Measurements from ENCODE around the gene CHIT1. TPM values are rescaled to one million over a fixed set of nuclear protein-coding genes. Genes with fewer than 3 reads are reported as not detected.

The CHIT1 gene
- total and polyA plus RNA-seq, 8 donors: 0.05 to 0.18 TPM; not detected in 6

DNA sequence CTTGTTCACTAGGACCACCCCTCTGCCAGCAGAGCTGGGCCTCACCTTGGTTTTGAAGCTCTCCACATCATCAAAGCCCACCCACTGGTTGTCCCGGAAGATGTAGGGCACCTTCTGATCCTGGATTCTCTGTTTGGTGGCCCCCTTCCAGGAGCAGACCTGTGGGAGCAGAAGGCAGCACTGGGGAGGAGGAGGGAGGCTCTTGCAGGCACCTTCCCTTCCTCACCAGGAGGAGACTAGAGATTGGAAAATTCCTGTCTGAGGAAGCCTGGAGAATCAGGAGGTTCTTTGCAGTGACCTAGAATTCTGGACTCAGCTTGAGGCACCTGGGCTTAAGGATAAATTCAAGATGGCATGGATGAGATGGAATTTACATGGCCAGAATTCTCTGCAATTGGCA is 10.3 kb downstream of the CHIT1 start:
- H3K4me1 ChIP-seq: peaks cover 0 to 11% (median 4%) of the 10 kb centered on the region in 4 donors
- peaks cover 0 to 23% (median 7%) of the 10 kb centered on the region in 3 donors for H3K27me3 ChIP-seq
- H3K36me3 ChIP-seq: no peaks in the 10 kb centered on the region
- DNase-seq: no peak
- WGBS, 5 donors: 67 to 89% (median 80%) methylated on average over 1 of the region's 1 CpG
- no peak overlapping the region for H3K27ac ChIP-seq
- no peaks in the 10 kb centered on the region for H3K9me3 ChIP-seq
- TF ChIP-seq EP300 (IDR thresholded peaks at IDR 0.05): no peak
- no peak for TF ChIP-seq POLR2AphosphoS5 (IDR thresholded peaks at IDR 0.05)
- TF ChIP-seq, protein P1, sequence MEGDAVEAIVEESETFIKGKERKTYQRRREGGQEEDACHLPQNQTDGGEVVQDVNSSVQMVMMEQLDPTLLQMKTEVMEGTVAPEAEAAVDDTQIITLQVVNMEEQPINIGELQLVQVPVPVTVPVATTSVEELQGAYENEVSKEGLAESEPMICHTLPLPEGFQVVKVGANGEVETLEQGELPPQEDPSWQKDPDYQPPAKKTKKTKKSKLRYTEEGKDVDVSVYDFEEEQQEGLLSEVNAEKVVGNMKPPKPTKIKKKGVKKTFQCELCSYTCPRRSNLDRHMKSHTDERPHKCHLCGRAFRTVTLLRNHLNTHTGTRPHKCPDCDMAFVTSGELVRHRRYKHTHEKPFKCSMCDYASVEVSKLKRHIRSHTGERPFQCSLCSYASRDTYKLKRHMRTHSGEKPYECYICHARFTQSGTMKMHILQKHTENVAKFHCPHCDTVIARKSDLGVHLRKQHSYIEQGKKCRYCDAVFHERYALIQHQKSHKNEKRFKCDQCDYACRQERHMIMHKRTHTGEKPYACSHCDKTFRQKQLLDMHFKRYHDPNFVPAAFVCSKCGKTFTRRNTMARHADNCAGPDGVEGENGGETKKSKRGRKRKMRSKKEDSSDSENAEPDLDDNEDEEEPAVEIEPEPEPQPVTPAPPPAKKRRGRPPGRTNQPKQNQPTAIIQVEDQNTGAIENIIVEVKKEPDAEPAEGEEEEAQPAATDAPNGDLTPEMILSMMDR (IDR thresholded peaks at IDR 0.05): no peak
- no peak for TF ChIP-seq POLR2A (IDR thresholded peaks at IDR 0.05)
- intact Hi-C loops (cut with DNase I; ENCODE audit: low total_unique reads): loop anchor here (2.0 to 5.0 kb wide), 2 partner anchors 102 to 178 kb away; no protein-coding TSS in a partner anchor
- H3K4me3 ChIP-seq: no peak overlapping the region

DNA sequence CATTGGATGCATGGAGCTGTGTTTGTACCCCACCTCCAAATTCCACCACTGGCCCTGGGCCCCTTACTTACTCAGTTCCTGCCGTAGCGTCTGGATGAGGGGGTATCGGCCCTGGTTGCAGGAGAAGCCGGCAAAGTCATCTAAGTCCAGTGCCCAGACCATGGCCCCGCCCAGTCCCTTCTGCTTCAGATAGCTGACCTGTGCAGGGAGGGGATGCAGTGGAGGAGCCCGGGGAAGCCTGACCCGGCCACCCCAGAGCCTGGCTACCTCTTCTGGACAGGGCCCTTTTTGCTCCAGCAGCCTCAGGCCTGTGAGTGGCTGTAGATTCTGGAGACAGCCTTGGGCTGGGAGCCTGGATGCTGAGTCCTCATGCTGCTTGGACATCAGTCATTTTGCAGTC is 11.8 kb downstream of the CHIT1 start:
- TF ChIP-seq EP300 (IDR thresholded peaks at IDR 0.05) (no peak), POLR2A (IDR thresholded peaks at IDR 0.05) (no peak), POLR2AphosphoS5 (IDR thresholded peaks at IDR 0.05) (no peak)
- TF ChIP-seq, protein P1 (IDR thresholded peaks at IDR 0.05): no peak
- Histone ChIP-seq H3K36me3 (no peaks in the 10 kb centered on the region), H3K27me3 (peaks cover 0 to 22% (median 7%) of the 10 kb centered on the region in 3 donors), H3K4me3 (no peak overlapping the region), H3K4me1 (peaks cover 0 to 11% (median 4%) of the 10 kb centered on the region in 4 donors), H3K27ac (no peak overlapping the region), H3K9me3 (no peaks in the 10 kb centered on the region)
- intact Hi-C loops (cut with DNase I; ENCODE audit: low total_unique reads): loop anchor here (2.0 to 5.0 kb wide), 2 partner anchors 100 to 177 kb away; no protein-coding TSS in a partner anchor
- WGBS, 5 donors: 57 to 78% (median 73%) methylated on average over 3 to 7 of the region's 7 CpGs
- DNase-seq: no peak

DNA sequence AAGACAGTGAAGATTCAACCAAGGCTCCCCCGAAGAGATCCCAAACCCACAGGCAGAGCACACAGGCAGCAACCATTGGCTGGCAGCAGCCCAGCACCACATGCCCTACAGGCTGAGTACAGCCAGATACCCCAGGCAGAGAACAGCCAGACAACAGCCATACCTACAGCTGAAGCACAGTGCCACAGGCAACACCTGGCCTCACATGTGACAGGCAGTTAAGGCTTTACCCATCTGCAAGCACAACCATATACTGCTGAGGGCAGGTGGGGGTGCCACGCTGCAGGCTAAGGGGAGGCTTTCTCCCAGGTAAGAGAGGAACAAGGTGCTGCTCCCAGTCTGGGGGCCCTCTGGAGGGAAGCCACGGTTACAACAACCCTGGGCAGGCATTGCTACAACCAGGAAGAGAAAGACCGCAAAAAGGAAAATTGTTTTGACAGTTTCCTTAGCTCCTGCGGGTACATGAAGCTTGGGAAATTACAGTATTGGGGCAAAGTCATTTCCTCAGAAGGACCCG is 12.3 kb downstream of the CHIT1 start:
- intact Hi-C loops (cut with DNase I; ENCODE audit: low total_unique reads): loop anchor here (5.0 kb wide), 1 partner anchor 100 kb away; no protein-coding TSS in a partner anchor
- no peaks in the 10 kb centered on the region for H3K9me3 ChIP-seq
- peak in 1 of 2 donors; percentile 58 for DNase-seq
- peaks cover 0 to 11% (median 4%) of the 10 kb centered on the region in 4 donors for H3K4me1 ChIP-seq
- 31 to 45% (median 42%) methylated on average over 5 to 6 of the region's 6 CpGs for WGBS, 5 donors
- no peak for TF ChIP-seq POLR2AphosphoS5 (IDR thresholded peaks at IDR 0.05)
- TF ChIP-seq EP300 (IDR thresholded peaks at IDR 0.05): no peak
- no peak for TF ChIP-seq POLR2A (IDR thresholded peaks at IDR 0.05)
- TF ChIP-seq, protein P1 (IDR thresholded peaks at IDR 0.05): no peak
- peaks cover 0 to 22% (median 7%) of the 10 kb centered on the region in 3 donors for H3K27me3 ChIP-seq
- H3K36me3 ChIP-seq: no peaks in the 10 kb centered on the region
- H3K27ac ChIP-seq: no peak overlapping the region
- H3K4me3 ChIP-seq: no peak overlapping the region

DNA sequence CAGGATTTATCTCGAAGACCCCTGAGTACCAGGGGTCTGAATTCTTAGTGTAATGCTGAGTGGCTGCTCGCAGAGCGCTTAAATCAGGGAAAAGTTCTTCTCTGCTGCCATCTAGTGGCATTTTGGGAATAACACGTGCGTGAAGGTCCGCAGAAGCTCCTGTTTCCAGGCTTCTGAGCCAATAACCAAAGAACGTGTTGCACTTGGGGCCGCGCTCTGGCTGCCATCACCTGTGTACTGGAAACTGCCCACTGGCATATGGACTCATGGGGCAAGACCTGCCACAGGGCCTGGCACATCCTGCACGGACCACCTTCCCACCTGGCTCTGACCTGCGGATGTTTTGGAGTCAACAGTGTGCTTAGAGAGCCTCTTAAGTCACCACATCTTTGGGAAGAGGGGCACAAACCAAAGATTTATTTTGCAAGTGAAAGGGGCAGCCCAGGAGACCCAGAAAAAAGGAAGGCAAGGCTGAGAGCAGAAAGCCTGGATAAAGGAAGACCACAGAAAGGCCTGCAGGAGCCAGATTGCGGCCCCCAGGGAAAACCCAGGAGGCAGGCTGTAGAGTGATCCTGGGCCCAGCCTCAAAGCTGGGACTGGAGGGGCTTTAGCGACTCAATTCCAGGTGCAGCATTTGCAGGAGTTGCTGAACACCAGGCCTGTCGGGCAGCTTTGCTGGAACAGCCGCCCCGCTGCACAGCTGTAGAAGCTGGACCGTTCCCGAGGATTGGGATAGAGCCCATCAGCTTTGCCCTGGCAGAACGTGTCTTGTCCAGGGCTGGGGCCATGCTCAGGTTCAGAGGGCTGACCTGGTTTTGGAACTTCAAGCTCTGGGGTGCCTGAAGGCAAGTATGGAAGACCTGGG is 13.0 kb downstream of the CHIT1 start:
- Histone ChIP-seq H3K4me3 (no peak overlapping the region), H3K27ac (no peak overlapping the region), H3K36me3 (no peaks in the 10 kb centered on the region), H3K4me1 (peaks cover 0 to 11% (median 4%) of the 10 kb centered on the region in 4 donors), H3K27me3 (peaks cover 0 to 22% (median 7%) of the 10 kb centered on the region in 3 donors), H3K9me3 (no peaks in the 10 kb centered on the region)
- intact Hi-C loops (cut with DNase I; ENCODE audit: low total_unique reads): loop anchor here (5.0 kb wide), 1 partner anchor 99 kb away; no protein-coding TSS in a partner anchor
- TF ChIP-seq EP300 (IDR thresholded peaks at IDR 0.05) (no peak), POLR2A (IDR thresholded peaks at IDR 0.05) (no peak)
- TF ChIP-seq, protein P1 (IDR thresholded peaks at IDR 0.05): peak in 5 of 7 experiments; percentile 58 to 73 (median 69)
- peak; percentile 52 to 91 for DNase-seq
- 22 to 35% (median 32%) methylated on average over 15 to 19 of the region's 19 CpGs for WGBS, 5 donors
